A172 (cell line): ENCODE measurements around the gene ANKS1B. TPM values are rescaled to one million over a fixed set of nuclear protein-coding genes. Genes with fewer than 3 reads are reported as not detected.
"Not testable (repeated sequence)": the region's sequence is repeated elsewhere in the genome, so short reads cannot be mapped to it uniquely, and the experiment has no call there.

Experiments used
- DNase-seq: peaks from one replicate; pipeline ENCODE4 v3.0.0-alpha.2; 2015; ENCODE audit warnings: low spot score
- total RNA-seq: library from RNA; depleted of rRNA; stranded (reverse); fragments of >200 nt; shearing (Covaris generic); gene quantifications from 2 replicates; pipeline ENCODE4 v1.2.3, GENCODE V29; 2014

Gene ANKS1B
- total RNA-seq, 1 experiment from 2014 or later, result 0.24 TPM

DNA sequence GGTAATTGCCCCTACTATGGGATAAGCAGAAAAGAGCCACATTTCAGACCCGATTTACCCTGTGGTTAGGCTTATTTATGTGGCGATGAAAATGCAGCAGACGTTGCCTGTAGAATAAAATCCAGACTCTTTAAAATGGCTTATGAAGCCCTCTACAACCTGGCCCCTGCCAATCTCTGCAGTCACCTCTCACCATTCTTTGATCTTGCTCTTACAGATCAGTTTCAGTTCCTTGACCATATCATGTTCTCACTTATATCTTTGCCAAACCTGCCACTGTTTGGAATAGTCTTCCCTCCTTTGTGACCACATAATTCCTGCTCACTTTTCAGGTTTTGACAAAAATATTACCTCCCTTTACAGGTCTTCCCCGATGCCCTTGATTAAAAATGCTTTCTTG, 601.5 kb downstream of the ANKS1B start:
- DNase-seq, result no peak

GRCh38 chr12:99381992-99382391, 602.7 kb downstream of the ANKS1B start:
- peak; percentile 48 for DNase-seq

DNA sequence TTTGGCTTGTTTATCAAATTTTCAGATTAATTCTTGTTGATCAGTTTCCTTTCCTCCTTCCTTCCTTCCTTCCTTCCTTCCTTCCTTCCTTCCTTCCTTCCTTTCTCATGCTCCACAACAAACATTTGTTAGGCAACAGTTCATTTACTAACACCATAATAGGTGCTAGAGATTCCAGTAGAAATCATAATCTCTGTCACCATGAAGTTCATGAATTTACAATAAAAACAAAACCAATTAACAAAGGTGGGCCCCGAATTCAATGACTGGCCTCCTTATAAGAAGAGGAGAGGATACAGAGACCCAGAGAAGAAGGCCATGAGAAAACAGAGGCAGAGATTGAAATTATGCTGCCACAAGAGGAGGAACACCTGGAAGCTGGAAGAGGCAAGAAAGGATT, 604.0 kb downstream of the ANKS1B start:
- no peak for DNase-seq

- DNase-seq, result no peak
Observed at GRCh38 chr12:99374023-99374422, 610.7 kb downstream of the ANKS1B start.

GRCh38 chr12:99372257-99372920, 612.3 kb downstream of the ANKS1B start:
- no peak for DNase-seq

- no peak for DNase-seq
Observed at GRCh38 chr12:99370421-99371138, 614.2 kb downstream of the ANKS1B start.

GRCh38 chr12:99367181-99367580, 617.6 kb downstream of the ANKS1B start:
- DNase-seq, result no peak

DNA sequence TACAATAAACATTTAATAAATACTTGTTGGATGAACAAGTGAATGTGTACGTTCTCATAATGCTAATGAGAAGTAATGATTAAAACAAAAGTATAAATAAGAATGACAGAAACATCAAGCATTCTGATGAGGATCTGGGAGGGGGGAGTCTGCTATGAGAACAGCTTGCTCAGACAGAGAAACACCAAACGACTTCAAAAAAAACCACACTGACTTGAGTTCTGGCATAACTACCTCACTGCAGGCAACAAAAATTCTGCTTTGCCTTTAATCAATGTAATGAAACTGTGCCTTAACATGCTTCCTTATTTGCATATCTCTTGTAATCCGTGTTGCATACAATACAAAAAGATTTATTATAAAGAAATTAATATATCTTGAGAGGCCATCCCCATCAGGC, 632.5 kb downstream of the ANKS1B start:
- DNase-seq, result no peak

- DNase-seq, result no peak
Observed at GRCh38 chr12:99343960-99344359, 640.8 kb downstream of the ANKS1B start.

- DNase-seq, result no peak
Observed at GRCh38 chr12:99339663-99340062, 645.1 kb downstream of the ANKS1B start.

GRCh38 chr12:99334285-99335056, 650.3 kb downstream of the ANKS1B start:
- DNase-seq, result no peak

- DNase-seq, result no peak
Observed at GRCh38 chr12:99332936-99333591, 651.7 kb downstream of the ANKS1B start.

- no peak for DNase-seq
Observed at GRCh38 chr12:99330216-99330615, 654.5 kb downstream of the ANKS1B start.

DNA sequence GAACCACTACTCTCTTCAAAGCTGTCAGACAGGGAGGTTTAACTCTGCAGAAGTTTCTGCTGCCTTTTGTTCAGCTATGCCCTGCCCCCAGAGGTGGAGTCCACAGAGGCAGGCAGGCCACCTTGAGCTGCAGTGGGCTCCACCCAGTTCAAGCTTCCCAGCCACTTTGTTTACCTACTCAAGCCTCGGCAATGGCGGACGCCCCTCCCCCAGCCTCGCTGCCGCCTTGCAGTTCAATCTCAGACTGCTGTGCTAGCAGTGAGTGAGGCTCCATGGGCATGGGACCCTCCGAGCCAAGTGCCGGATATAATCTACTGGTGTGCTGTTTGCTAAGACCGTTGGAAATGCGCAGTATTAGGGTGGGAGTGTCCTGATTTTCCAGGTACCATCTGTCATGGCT, 663.5 kb downstream of the ANKS1B start:
- DNase-seq, result not testable (repeated sequence)

GRCh38 chr12:99311373-99311772, 673.4 kb downstream of the ANKS1B start:
- DNase-seq, result no peak

DNA sequence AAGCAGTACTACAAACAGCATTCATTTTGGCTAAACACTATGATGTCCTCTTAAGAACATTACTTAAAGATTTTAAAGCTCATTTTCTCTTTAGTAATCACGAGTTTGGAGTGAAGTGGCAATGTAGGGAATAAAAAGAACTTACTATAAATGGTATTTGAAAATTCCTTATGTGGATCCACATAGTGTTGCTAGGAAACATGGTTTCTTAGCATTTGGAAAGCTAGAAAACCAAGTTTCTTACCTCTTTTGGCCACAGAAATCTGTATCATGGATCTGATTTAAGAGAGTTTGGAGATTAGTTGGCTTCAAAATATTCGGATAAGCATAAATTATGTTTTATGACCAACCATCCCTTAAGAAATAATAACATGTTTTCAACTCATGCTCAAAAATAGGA, 674.9 kb downstream of the ANKS1B start:
- DNase-seq, result no peak

- DNase-seq, result no peak
Observed at GRCh38 chr12:99302874-99303273, 681.9 kb downstream of the ANKS1B start.

GRCh38 chr12:99287136-99287535, 697.6 kb downstream of the ANKS1B start:
- DNase-seq, result no peak

DNA sequence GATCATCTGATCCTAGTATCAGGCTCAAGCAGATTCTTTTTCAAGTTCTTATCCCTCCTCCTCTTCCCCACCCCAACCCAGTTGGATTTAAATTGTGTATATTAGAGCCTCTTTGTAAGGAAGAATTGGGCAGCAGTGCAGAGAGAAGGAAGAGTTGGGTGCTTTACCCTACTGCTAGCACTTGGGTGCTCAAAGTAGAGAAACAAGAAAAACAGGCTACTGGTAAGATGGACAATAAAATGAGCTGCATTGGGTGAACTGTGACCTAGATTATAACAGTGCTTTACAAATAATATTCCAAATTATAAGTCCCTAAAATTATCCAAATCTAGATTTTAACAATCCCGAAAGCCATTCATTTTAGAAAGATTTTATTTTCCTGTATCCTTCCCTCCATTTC, 700.6 kb downstream of the ANKS1B start:
- DNase-seq, result no peak

- no peak for DNase-seq
Observed at GRCh38 chr12:99282624-99283023, 702.1 kb downstream of the ANKS1B start.

DNA sequence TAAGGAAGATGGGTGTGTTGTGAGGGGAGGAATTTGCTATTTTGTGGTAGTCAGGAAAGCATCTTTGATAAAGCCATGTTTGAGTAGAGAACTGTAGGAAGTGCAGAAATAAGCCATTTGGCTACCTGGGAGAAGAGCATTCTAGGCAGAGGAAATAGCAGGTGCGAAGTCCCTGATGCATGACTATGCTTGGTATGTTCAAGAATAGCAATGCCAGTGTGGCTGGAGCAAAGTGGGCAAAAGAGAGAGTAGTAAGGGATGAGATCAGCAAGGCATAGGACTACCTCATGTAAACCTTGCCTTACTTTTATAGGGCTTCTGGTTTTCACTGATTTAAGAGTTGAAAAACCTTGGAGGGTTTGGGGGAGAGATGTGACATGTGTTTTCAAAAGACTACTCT, 702.6 kb downstream of the ANKS1B start:
- no peak for DNase-seq

GRCh38 chr12:99281277-99281676, 703.5 kb downstream of the ANKS1B start:
- DNase-seq, result peak; percentile 24
